GM21423 (cell line): ENCODE results near the gene KIF13A.
"Not testable (repeated sequence)": the region's sequence is repeated elsewhere in the genome, so short reads cannot be mapped to it uniquely, and the experiment has no call there.

ENCODE experiments used
- ATAC-seq: cut with Tn5 transposase; IDR thresholded peaks from one replicate; pipeline ENCODE4 v1.9.1; 2021; ENCODE audit warnings: mild to moderate bottlenecking, moderate library complexity; ENCODE audit not compliant: unreplicated experiment

KIF13A gene

GRCh38 chr6:17935188-17936149 lies 52.0 kb downstream of the KIF13A start:
- ATAC-seq: no peak

- no peak for ATAC-seq
Observed at GRCh38 chr6:17933716-17934115, 53.7 kb downstream of the KIF13A start.

GRCh38 chr6:17932330-17932852 lies 55.0 kb downstream of the KIF13A start:
- no peak for ATAC-seq

- no peak for ATAC-seq
Observed at GRCh38 chr6:17931227-17931626, 56.2 kb downstream of the KIF13A start.

- no peak for ATAC-seq
Observed at GRCh38 chr6:17930321-17930993, 57.0 kb downstream of the KIF13A start.

GRCh38 chr6:17928514-17929430 lies 58.7 kb downstream of the KIF13A start:
- ATAC-seq: no peak

GRCh38 chr6:17927705-17928104 lies 59.7 kb downstream of the KIF13A start:
- no peak for ATAC-seq

GRCh38 chr6:17923401-17923863 lies 64.0 kb downstream of the KIF13A start:
- ATAC-seq: no peak

GRCh38 chr6:17921454-17921853 lies 66.0 kb downstream of the KIF13A start:
- ATAC-seq: no peak

- no peak for ATAC-seq
Observed at GRCh38 chr6:17919496-17919895, 67.9 kb downstream of the KIF13A start.

GRCh38 chr6:17917837-17918763 lies 69.3 kb downstream of the KIF13A start:
- no peak for ATAC-seq

- no peak for ATAC-seq
Observed at GRCh38 chr6:17914651-17915050, 72.8 kb downstream of the KIF13A start.

- ATAC-seq: no peak
Observed at GRCh38 chr6:17912521-17912920, 74.9 kb downstream of the KIF13A start.

- ATAC-seq: not testable (repeated sequence)
Observed at GRCh38 chr6:17911656-17912055, 75.8 kb downstream of the KIF13A start.

- ATAC-seq: no peak
Observed at GRCh38 chr6:17910189-17910588, 77.2 kb downstream of the KIF13A start.

- ATAC-seq: no peak
Observed at GRCh38 chr6:17908831-17909230, 78.6 kb downstream of the KIF13A start.

GRCh38 chr6:17907406-17908229 lies 79.8 kb downstream of the KIF13A start:
- ATAC-seq: no peak
